ENCODE measurements around the gene NHS.

The NHS gene

GRCh38 chrX:17674601-17675000, 299.6 kb downstream of the NHS start:
- DNase-seq (ENCODE audit: low read depth in 2 of 2): no peak

- no peak for DNase-seq (ENCODE audit: low read depth in 2 of 2)
These were observed 304.3 kb downstream of the NHS start for GRCh38 chrX:17679261-17679660.

- no peak for DNase-seq (ENCODE audit: low read depth in 2 of 2)
These were observed 304.8 kb downstream of the NHS start for GRCh38 chrX:17679820-17680219.

- no peak for DNase-seq (ENCODE audit: low read depth in 2 of 2)
These were observed 305.9 kb downstream of the NHS start for GRCh38 chrX:17680732-17681413.

- no peak for DNase-seq (ENCODE audit: low read depth in 2 of 2)
These were observed 307.3 kb downstream of the NHS start for GRCh38 chrX:17682259-17682658.

- DNase-seq (ENCODE audit: low read depth in 2 of 2): no peak
These were observed 310.0 kb downstream of the NHS start for GRCh38 chrX:17685026-17685425.

- no peak for DNase-seq (ENCODE audit: low read depth in 2 of 2)
These were observed 312.6 kb downstream of the NHS start for GRCh38 chrX:17687648-17688047.

GRCh38 chrX:17689971-17690409, 315.0 kb downstream of the NHS start:
- DNase-seq (ENCODE audit: low read depth in 2 of 2): no peak

- DNase-seq (ENCODE audit: low read depth in 2 of 2): no peak
These were observed 317.8 kb downstream of the NHS start for GRCh38 chrX:17692709-17693346.

GRCh38 chrX:17697191-17697590, 322.2 kb downstream of the NHS start:
- DNase-seq (ENCODE audit: low read depth in 2 of 2): no peak

GRCh38 chrX:17700976-17701375, 326.0 kb downstream of the NHS start:
- DNase-seq (ENCODE audit: low read depth in 2 of 2): no peak

GRCh38 chrX:17703201-17703600, 328.2 kb downstream of the NHS start:
- no peak for DNase-seq (ENCODE audit: low read depth in 2 of 2)

GRCh38 chrX:17705211-17705610, 330.2 kb downstream of the NHS start:
- no peak for DNase-seq (ENCODE audit: low read depth in 2 of 2)

- no peak for DNase-seq (ENCODE audit: low read depth in 2 of 2)
These were observed 331.7 kb downstream of the NHS start for GRCh38 chrX:17706676-17707075.

- no peak for DNase-seq (ENCODE audit: low read depth in 2 of 2)
These were observed 332.7 kb downstream of the NHS start for GRCh38 chrX:17707731-17708130.

- DNase-seq (ENCODE audit: low read depth in 2 of 2): no peak
These were observed 335.9 kb downstream of the NHS start for GRCh38 chrX:17710871-17711301.

GRCh38 chrX:17713288-17713687, 338.3 kb downstream of the NHS start:
- DNase-seq (ENCODE audit: low read depth in 2 of 2): no peak

- DNase-seq (ENCODE audit: low read depth in 2 of 2): no peak
These were observed 343.7 kb downstream of the NHS start for GRCh38 chrX:17718649-17719165.

- no peak for DNase-seq (ENCODE audit: low read depth in 2 of 2)
These were observed 344.7 kb downstream of the NHS start for GRCh38 chrX:17719711-17720110.

- DNase-seq (ENCODE audit: low read depth in 2 of 2): no peak
These were observed 346.7 kb downstream of the NHS start for GRCh38 chrX:17721715-17722114.

- DNase-seq (ENCODE audit: low read depth in 2 of 2): no peak
These were observed 350.2 kb downstream of the NHS start for GRCh38 chrX:17725181-17725580.

- DNase-seq (ENCODE audit: low read depth in 2 of 2): no peak
These were observed 357.3 kb downstream of the NHS start for GRCh38 chrX:17732138-17732783.

- DNase-seq (ENCODE audit: low read depth in 2 of 2): no peak
These were observed 360.4 kb downstream of the NHS start for GRCh38 chrX:17735406-17735805.

All from stimulated activated CD8-positive, alpha-beta memory T cell treated with anti-CD3 and anti-CD28 coated beads, Interleukin-2, amount 100 ng/mL, for 1 hour (primary cell).